ENCODE results near the gene PRR15.
A peak's percentile ranks its signal among the peaks of the same experiment; 100 is the strongest.
"Not testable (repeated sequence)": the region's sequence is repeated elsewhere in the genome, so short reads cannot be mapped to it uniquely, and the experiment has no call there.

The PRR15 gene, protein sequence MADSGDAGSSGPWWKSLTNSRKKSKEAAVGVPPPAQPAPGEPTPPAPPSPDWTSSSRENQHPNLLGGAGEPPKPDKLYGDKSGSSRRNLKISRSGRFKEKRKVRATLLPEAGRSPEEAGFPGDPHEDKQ

DNA sequence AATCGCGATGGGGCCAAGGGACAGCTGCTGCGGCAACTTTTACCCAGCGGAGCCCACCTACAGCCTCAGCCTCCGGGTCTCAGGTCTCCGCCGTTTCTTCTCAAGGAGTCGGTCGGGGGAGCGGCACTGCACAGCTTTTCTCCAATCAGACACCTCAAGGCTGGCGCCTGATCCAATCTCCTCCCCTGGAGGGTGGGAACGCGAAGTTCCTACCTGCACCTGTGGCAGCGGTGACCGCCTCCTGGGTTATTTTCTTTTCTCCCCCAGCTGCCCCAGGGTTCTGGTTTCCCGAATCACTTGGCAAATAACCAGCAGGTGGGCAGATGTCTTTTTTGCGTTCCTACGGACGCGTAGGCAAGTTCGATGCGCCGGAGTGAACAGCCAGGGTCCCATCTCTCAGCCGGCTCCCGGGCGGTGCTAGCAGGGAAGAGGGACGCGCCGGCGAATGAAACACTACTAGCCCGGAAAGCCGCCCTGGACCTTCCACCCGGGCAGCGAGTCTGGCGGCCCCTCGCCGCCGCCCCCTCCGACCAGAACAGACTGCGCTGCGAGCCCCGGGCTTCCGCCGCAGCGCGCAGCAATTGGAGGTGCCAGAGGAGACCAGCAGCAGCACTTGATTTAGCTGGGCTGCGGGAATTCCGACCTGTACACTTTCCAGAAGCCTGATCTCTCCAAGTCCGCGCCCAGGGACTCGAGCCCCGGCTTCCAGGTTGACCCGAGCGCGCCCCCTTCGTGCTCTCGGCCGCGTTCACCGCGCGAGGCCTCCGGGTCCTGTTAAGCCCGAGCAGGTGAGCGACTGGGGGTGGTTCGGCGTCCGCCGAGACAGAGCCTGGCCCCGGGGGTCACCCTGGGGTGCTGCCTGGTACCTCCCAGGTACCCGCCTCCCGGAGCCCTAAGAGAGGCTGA lies at the start of gene PRR15:
Gene PRR15 (plus strand): TSS at position 246 of the 906 bp plus-strand sequence. CDS start 2,495 bp downstream, outside the sequence.
- Histone ChIP-seq H3K27ac (ENCODE audit: low read depth, low read length) (no peak within 1 kb of the TSS), H3K27me3 (ENCODE audit: control insufficient read depth, insufficient read depth, low read length) (peaks cover 7% of the 10 kb centered on the region), H3K9ac (ENCODE audit: low read length) (peak within 1 kb of the TSS; percentile 58), H3K4me3 (ENCODE audit: low read length) (peak within 1 kb of the TSS; percentile 74), H3K36me3 (ENCODE audit: control insufficient read depth, insufficient read depth, low read length) (no peaks in the 10 kb centered on the region), H3K4me1 (ENCODE audit: control insufficient read depth, insufficient read depth, low read length) (peaks cover 2% of the 10 kb centered on the region)

DNA sequence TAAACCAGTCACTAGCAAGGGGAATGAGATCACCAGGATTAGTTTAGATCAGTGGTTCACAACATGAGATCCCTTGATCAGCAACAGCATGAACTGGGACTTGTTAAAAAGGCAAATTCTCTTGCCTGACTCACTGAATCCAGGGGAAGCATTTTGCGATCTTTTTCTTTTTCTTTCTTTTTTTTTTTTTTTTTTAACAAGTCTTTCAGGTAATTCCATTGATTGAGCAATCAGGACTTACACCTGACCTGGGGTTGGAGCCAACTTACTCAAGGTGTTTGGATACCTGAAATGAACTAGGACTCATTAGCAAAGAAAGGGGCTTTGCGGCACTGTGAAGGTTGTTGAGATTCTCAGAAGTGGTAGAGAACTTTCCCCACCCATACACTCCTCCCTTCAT lies 47.1 kb upstream of the PRR15 start:
- H3K27ac ChIP-seq (ENCODE audit: low read depth, low read length) = no peak overlapping the region
- H3K27me3 ChIP-seq (ENCODE audit: control insufficient read depth, insufficient read depth, low read length) = no peaks in the 10 kb centered on the region
- H3K36me3 ChIP-seq (ENCODE audit: control insufficient read depth, insufficient read depth, low read length) = no peaks in the 10 kb centered on the region
- H3K9ac ChIP-seq (ENCODE audit: low read length) = no peak overlapping the region
- no peaks in the 10 kb centered on the region for H3K4me1 ChIP-seq (ENCODE audit: control insufficient read depth, insufficient read depth, low read length)
- no peak overlapping the region for H3K4me3 ChIP-seq (ENCODE audit: low read length)

DNA sequence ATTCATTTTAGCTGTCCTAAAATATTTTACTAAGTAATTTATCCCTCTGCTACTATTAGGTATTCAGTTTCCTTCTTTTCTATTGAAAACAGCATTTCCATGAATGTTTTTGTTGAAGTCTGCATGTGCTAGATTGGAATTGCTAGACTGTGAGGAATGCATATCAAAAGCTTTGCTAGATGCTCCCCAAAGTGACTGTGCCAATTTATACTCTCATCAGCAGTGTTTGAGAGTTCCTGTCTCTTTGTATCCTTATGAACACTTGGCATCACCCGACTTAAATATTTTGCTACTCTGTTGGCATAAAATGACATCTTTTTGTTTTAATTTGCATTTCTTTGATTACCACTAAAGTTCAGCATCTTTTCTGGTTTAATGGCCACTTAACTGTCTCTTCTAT lies 45.0 kb upstream of the PRR15 start:
- Histone ChIP-seq H3K9ac (ENCODE audit: low read length) (no peak overlapping the region), H3K27ac (ENCODE audit: low read depth, low read length) (no peak overlapping the region), H3K36me3 (ENCODE audit: control insufficient read depth, insufficient read depth, low read length) (no peaks in the 10 kb centered on the region), H3K4me1 (ENCODE audit: control insufficient read depth, insufficient read depth, low read length) (no peaks in the 10 kb centered on the region), H3K27me3 (ENCODE audit: control insufficient read depth, insufficient read depth, low read length) (no peaks in the 10 kb centered on the region), H3K4me3 (ENCODE audit: low read length) (no peak overlapping the region)

DNA sequence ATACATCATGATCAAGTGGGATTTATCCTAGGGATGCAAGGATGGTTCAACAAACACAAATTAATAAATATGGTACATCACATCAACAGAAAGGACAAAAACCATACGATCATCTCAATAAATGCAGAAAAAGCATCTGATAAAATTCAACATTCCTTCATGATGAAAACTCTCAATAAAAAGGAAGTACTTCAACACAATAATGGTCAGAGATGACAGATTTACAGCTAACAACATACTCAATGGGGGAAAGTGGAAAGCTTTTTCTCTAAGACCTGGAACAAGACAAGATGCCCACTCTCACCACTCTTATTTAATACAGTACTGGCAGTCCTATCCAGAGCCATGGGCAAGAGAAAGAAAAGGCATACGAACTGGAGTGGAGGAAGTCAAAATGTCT lies 39.9 kb upstream of the PRR15 start:
- H3K27me3 ChIP-seq (ENCODE audit: control insufficient read depth, insufficient read depth, low read length) = no peaks in the 10 kb centered on the region
- H3K9ac ChIP-seq (ENCODE audit: low read length) = no peak overlapping the region
- no peaks in the 10 kb centered on the region for H3K36me3 ChIP-seq (ENCODE audit: control insufficient read depth, insufficient read depth, low read length)
- H3K4me1 ChIP-seq (ENCODE audit: control insufficient read depth, insufficient read depth, low read length) = no peaks in the 10 kb centered on the region
- no peak overlapping the region for H3K4me3 ChIP-seq (ENCODE audit: low read length)
- no peak overlapping the region for H3K27ac ChIP-seq (ENCODE audit: low read depth, low read length)

DNA sequence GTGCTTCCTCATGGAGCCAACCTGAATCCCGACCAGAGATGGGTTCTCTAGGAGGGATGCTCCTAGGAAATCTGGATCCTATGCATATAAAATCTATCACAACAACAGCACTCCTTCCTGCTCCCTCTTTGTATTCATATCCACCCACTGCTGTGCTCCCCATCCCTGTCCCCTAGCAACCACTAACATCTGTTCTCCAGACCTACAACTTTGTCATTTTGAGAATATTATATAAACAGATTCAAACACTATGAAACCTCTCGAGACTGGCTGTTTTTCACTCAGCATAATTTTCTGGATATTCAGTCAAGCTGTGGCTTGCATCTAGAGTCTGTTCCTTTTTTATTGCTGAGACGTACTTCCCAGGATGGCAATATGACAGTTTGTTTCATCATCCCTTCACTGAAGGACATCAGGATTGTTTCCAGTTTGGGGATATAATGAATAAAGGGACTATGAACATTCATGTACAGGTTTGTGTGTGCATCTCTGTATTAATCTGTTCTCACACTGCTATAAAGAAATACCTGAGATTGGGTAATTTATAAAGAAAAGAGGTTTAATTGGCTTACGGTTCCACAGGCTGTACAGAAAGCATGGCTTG lies 36.0 kb upstream of the PRR15 start:
- Histone ChIP-seq H3K9ac (ENCODE audit: low read length) (no peak overlapping the region), H3K27ac (ENCODE audit: low read depth, low read length) (no peak overlapping the region), H3K4me3 (ENCODE audit: low read length) (no peak overlapping the region), H3K27me3 (ENCODE audit: control insufficient read depth, insufficient read depth, low read length) (no peaks in the 10 kb centered on the region), H3K4me1 (ENCODE audit: control insufficient read depth, insufficient read depth, low read length) (no peaks in the 10 kb centered on the region), H3K36me3 (ENCODE audit: control insufficient read depth, insufficient read depth, low read length) (no peaks in the 10 kb centered on the region)

DNA sequence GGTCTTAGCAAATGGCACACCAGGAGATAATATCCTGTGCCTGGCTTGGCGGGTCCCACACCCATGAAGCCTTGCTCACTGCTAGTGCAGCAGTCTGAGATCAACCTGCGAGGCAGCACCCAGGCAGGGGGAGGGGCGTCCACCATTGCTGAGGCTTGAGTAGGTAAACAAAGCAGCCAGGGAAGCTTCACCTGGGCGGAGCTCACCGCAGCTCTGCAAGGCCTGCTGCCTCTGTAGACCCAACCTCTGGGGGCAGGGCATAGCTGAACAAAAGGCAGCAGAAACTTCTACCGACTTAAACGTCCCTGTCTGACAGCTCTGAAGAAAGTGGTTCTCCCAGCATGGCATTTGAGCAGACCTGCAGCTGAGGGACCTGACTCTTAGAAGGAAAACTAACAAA lies 35.1 kb upstream of the PRR15 start:
- H3K4me3 ChIP-seq (ENCODE audit: low read length) = not testable (repeated sequence)

DNA sequence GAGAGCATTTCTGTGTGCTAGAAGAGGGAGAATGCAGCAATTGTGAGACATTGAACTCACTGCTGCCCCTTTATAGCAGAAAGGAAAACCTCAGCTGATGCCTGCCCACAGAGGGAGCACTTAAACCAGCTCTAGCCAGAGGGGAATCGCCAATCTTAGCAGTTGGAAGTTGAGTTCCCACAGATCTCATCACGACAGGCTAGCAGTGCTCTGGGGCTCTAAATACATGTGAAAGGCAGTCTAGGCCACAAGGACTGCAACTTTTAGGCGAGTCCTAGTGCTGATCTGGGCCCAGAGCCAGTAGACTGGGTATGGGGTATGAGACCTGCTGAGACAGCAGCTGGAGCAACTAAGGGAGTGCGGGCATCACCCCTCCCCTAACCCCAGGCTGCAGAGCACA lies 25.2 kb upstream of the PRR15 start:
- no peaks in the 10 kb centered on the region for H3K36me3 ChIP-seq (ENCODE audit: control insufficient read depth, insufficient read depth, low read length)
- no peaks in the 10 kb centered on the region for H3K27me3 ChIP-seq (ENCODE audit: control insufficient read depth, insufficient read depth, low read length)
- H3K27ac ChIP-seq (ENCODE audit: low read depth, low read length) = no peak overlapping the region
- H3K9ac ChIP-seq (ENCODE audit: low read length) = no peak overlapping the region
- no peaks in the 10 kb centered on the region for H3K4me1 ChIP-seq (ENCODE audit: control insufficient read depth, insufficient read depth, low read length)
- no peak overlapping the region for H3K4me3 ChIP-seq (ENCODE audit: low read length)

More for the DNA sequence above, 35.1 kb upstream of the PRR15 start:
- H3K36me3 ChIP-seq (ENCODE audit: control insufficient read depth, insufficient read depth, low read length); H3K27me3 ChIP-seq (ENCODE audit: control insufficient read depth, insufficient read depth, low read length); H3K27ac ChIP-seq (ENCODE audit: low read depth, low read length); H3K9ac ChIP-seq (ENCODE audit: low read length); H3K4me1 ChIP-seq (ENCODE audit: control insufficient read depth, insufficient read depth, low read length): not testable (repeated sequence)

DNA sequence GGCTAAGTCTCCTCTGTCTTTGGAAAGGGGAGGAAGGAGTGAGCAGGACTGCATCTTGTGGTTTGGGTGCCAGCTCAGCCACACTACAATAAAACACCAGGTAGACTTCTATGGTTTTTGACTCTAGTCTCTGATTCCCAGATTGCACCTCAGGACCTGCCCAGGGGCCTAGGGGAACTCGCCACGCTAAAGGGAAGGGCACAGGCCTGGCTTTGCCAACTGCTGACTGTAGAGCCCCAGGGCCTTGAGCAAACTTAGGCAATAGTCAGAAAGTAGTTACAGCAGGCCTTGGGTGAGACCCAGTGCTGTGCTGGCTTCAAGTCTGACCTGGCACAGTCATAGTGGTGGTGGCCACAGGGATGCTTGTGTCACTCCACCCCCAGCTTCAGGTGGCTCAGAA lies 24.2 kb upstream of the PRR15 start:
- Histone ChIP-seq H3K9ac (ENCODE audit: low read length) (no peak overlapping the region), H3K36me3 (ENCODE audit: control insufficient read depth, insufficient read depth, low read length) (no peaks in the 10 kb centered on the region), H3K27ac (ENCODE audit: low read depth, low read length) (no peak overlapping the region), H3K4me1 (ENCODE audit: control insufficient read depth, insufficient read depth, low read length) (no peaks in the 10 kb centered on the region), H3K4me3 (ENCODE audit: low read length) (no peak overlapping the region), H3K27me3 (ENCODE audit: control insufficient read depth, insufficient read depth, low read length) (no peaks in the 10 kb centered on the region)

DNA sequence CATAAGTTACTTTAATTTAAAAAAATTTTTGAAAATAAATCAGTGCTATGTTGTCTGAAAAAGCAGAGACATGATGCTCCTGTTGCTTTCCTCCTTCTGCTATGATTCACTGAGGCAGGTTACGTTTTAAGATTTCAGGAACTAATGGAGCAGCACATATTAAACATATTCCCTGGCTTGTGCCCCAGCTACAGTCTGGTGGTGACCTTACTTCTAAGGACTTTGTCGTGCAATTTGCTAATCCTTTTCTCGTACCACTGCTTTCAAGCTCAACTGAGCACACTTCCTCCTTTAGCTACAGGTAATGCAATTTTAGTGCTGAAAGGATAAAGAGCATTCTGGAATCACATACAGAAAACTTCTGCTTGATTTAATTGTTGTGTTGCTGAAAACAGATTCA lies 16.2 kb upstream of the PRR15 start:
- Histone ChIP-seq H3K36me3 (ENCODE audit: control insufficient read depth, insufficient read depth, low read length) (no peaks in the 10 kb centered on the region), H3K4me1 (ENCODE audit: control insufficient read depth, insufficient read depth, low read length) (no peaks in the 10 kb centered on the region), H3K27ac (ENCODE audit: low read depth, low read length) (no peak overlapping the region), H3K4me3 (ENCODE audit: low read length) (no peak overlapping the region), H3K9ac (ENCODE audit: low read length) (no peak overlapping the region), H3K27me3 (ENCODE audit: control insufficient read depth, insufficient read depth, low read length) (no peaks in the 10 kb centered on the region)

DNA sequence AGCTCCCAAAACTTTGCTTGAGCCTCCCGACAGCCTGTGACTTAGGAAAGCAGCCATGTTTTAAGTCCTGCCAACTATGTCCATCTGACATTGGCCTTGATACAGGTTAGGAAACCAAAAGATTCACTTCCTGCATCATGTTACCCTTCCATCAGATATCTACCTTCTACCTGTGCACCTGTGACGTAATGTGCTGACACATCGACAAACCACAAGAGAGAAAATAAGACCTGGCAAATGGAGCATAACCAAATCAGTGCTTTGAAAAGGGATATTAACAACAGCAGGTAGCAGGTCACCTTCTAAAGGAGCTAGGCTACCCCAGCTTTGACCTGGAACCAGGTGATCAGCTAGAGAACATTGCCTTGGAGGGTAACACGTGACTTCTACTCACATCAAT lies 14.8 kb upstream of the PRR15 start:
- Histone ChIP-seq H3K9ac (ENCODE audit: low read length) (no peak overlapping the region), H3K27me3 (ENCODE audit: control insufficient read depth, insufficient read depth, low read length) (no peaks in the 10 kb centered on the region), H3K36me3 (ENCODE audit: control insufficient read depth, insufficient read depth, low read length) (no peaks in the 10 kb centered on the region), H3K4me3 (ENCODE audit: low read length) (no peak overlapping the region), H3K4me1 (ENCODE audit: control insufficient read depth, insufficient read depth, low read length) (no peaks in the 10 kb centered on the region), H3K27ac (ENCODE audit: low read depth, low read length) (no peak overlapping the region)

DNA sequence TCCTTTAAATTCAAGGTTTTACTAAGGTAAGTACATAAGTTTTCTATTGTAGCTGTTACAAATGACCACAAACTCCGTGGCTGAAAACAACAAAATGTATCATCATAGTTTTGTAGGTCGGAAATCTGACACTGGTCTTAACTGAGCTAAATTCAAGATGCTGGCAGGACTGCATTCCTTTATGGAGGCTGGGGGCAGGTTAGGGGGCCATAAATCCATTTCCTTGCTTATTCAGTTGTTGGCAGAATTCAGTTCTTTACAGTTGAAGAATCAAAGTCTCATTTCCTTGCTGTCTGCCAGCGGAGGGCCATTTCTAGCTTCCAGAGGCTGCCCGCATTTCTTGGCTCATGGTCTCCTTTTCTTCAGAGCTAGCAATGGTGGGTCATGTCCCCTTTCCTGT lies 11.2 kb upstream of the PRR15 start:
- Histone ChIP-seq H3K36me3 (ENCODE audit: control insufficient read depth, insufficient read depth, low read length) (peaks cover 2% of the 10 kb centered on the region), H3K9ac (ENCODE audit: low read length) (no peak overlapping the region)

DNA sequence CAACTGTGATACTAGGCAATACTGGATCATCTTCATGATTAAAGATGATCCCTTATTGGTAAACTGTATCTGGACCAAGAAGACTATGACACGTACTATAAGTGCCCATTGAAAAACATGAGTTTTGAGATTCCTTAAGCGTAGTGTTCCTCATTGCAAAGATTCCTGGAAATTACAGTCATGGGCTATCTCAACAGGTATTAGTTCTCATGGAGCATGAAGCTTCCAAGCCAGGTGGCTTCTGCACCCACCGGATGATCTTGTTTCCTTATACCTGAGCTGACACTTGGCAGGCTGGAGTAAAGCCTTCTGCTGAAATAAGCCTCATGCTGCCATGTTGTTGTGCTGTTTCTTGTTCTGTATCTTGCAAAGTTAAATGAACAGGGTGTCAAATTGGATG lies 8.6 kb upstream of the PRR15 start:
- Histone ChIP-seq H3K9ac (ENCODE audit: low read length) (no peak overlapping the region), H3K4me1 (ENCODE audit: control insufficient read depth, insufficient read depth, low read length) (no peaks in the 10 kb centered on the region), H3K27ac (ENCODE audit: low read depth, low read length) (no peak overlapping the region), H3K4me3 (ENCODE audit: low read length) (no peak overlapping the region), H3K36me3 (ENCODE audit: control insufficient read depth, insufficient read depth, low read length) (peaks cover 2% of the 10 kb centered on the region), H3K27me3 (ENCODE audit: control insufficient read depth, insufficient read depth, low read length) (no peaks in the 10 kb centered on the region)

More for the DNA sequence above, 11.2 kb upstream of the PRR15 start:
- H3K4me3 ChIP-seq (ENCODE audit: low read length) = no peak overlapping the region
- H3K27ac ChIP-seq (ENCODE audit: low read depth, low read length) = no peak overlapping the region
- H3K4me1 ChIP-seq (ENCODE audit: control insufficient read depth, insufficient read depth, low read length) = no peaks in the 10 kb centered on the region
- no peaks in the 10 kb centered on the region for H3K27me3 ChIP-seq (ENCODE audit: control insufficient read depth, insufficient read depth, low read length)
